PC-3 (cell line): ENCODE results near the gene TMEM250. TPM values are rescaled to one million over a fixed set of nuclear protein-coding genes. Genes with fewer than 3 reads are reported as not detected.

ENCODE experiments used
- ATAC-seq: fragments of 200-7000 bp; cut with Tn5 transposase; 2 replicates; pipeline ENCODE4 v1.9.1; 2020; ENCODE audit warnings: mild to moderate bottlenecking, moderate library complexity
- BruUV-seq: library from RNA; stranded (reverse); fragments of 400-500 nt; replicated peaks from 2 replicates; lab custom pipeline; 2021; lab: Mats Ljungman, UMichigan
- CTCF ChIA-PET: fragments of 300-600 bp; sonication (Branson Sonifier 250); formaldehyde crosslinking; loops from one replicate; lab custom pipeline; 2022; ENCODE audit warnings: antibody characterized with exemption; lab: Charles Lee
- POLR2A ChIA-PET: fragments of 300-600 bp; sonication (Branson Sonifier 250); formaldehyde crosslinking; loops from one replicate; lab custom pipeline; 2022; ENCODE audit warnings: antibody characterized with exemption; ENCODE audit not compliant: unreplicated experiment; lab: Charles Lee
- DNase-seq: peaks from one replicate; pipeline ENCODE4 v3.0.0-alpha.2; 2015
- H2AFZ ChIP-seq: fragments of 300-600 bp; sonication (generic); 2 replicates; pipeline ENCODE4 v1.6.0; 2016; ENCODE audit warnings: antibody characterized with exemption, low read length
- H3F3A ChIP-seq: fragments of 300-600 bp; sonication (generic); one replicate; pipeline ENCODE4 v1.6.0; 2017; ENCODE audit warnings: antibody characterized with exemption, low read length, control low read depth, mild to moderate bottlenecking; ENCODE audit not compliant: unreplicated experiment
- H3K27ac ChIP-seq: fragments of 300-600 bp; sonication (generic); 2 replicates; pipeline ENCODE4 v1.5.1; 2016; ENCODE audit warnings: mild to moderate bottlenecking, low read length
- H3K27me3 ChIP-seq: fragments of 300-600 bp; sonication (generic); 2 replicates; pipeline ENCODE4 v1.6.1; 2016; ENCODE audit warnings: low read length, mixed read lengths
- H3K36me3 ChIP-seq: fragments of 300-600 bp; sonication (generic); 2 replicates; pipeline ENCODE4 v1.6.1; 2016; ENCODE audit warnings: low read depth, mixed run types, low read length, mixed read lengths
- H3K4me1 ChIP-seq: fragments of 300-600 bp; sonication (generic); 2 replicates; pipeline ENCODE4 v1.5.1; 2016; ENCODE audit warnings: low read length; ENCODE audit not compliant: insufficient read depth
- H3K4me2 ChIP-seq: fragments of 300-600 bp; sonication (generic); 2 replicates; pipeline ENCODE4 v1.6.0; 2016; ENCODE audit warnings: low read length
- H3K4me3 ChIP-seq: fragments of 300-600 bp; sonication (generic); 2 replicates; pipeline ENCODE4 v1.5.1; 2016; ENCODE audit warnings: mild to moderate bottlenecking, low read length, mixed read lengths
- H3K79me2 ChIP-seq: fragments of 300-600 bp; sonication (generic); 2 replicates; pipeline ENCODE4 v1.6.1; 2017; ENCODE audit warnings: low read length, mixed read lengths
- H3K9ac ChIP-seq: fragments of 300-600 bp; sonication (generic); 2 replicates; pipeline ENCODE4 v1.6.0; 2016; ENCODE audit warnings: mild to moderate bottlenecking, low read length
- H3K9me2 ChIP-seq: fragments of 300-600 bp; sonication (generic); replicated peaks from 2 replicates; pipeline ENCODE4 v1.6.1; 2016; ENCODE audit warnings: mixed run types, low read length, mixed read lengths
- H3K9me3 ChIP-seq: fragments of 300-600 bp; sonication (generic); 2 replicates; pipeline ENCODE4 v1.6.1; 2016; ENCODE audit warnings: low read length, mixed read lengths
- H4K20me1 ChIP-seq: fragments of 300-600 bp; sonication (generic); 2 replicates; pipeline ENCODE4 v1.6.1; 2016; ENCODE audit warnings: low read length, mixed read lengths
- CTCF ChIP-seq: fragments of 300-600 bp; sonication (generic); conservative IDR thresholded peaks from 2 replicates; pipeline ENCODE4 v1.5.1; 2017; ENCODE audit warnings: antibody characterized with exemption, low read depth, mild to moderate bottlenecking, low read length
- EZH2 ChIP-seq: fragments of 300-600 bp; sonication (generic); IDR thresholded peaks from one replicate; pipeline ENCODE4 v1.6.1; 2017; ENCODE audit warnings: antibody characterized with exemption, mild to moderate bottlenecking, low read length; ENCODE audit not compliant: unreplicated experiment
- EZH2phosphoT487 ChIP-seq: fragments of 300-600 bp; sonication (generic); IDR thresholded peaks from 2 replicates; pipeline ENCODE4 v1.6.1; 2018; ENCODE audit warnings: mild to moderate bottlenecking, antibody characterized with exemption, low read length, borderline replicate concordance
- intact Hi-C: fragments of 100-400 bp; cut with micrococcal nuclease; formaldehyde crosslinking; loops from 2 replicates; pipeline ENCODE4 v1.9.0; 2023
- total RNA-seq: library from RNA; depleted of rRNA; stranded (reverse); fragments of >200 nt; gene quantifications from 2 replicates; pipeline ENCODE4 v1.2.3, GENCODE V29; 2014

The TMEM250 gene
- total RNA-seq, 1 experiment from 2014 or later = 64.7 TPM

DNA sequence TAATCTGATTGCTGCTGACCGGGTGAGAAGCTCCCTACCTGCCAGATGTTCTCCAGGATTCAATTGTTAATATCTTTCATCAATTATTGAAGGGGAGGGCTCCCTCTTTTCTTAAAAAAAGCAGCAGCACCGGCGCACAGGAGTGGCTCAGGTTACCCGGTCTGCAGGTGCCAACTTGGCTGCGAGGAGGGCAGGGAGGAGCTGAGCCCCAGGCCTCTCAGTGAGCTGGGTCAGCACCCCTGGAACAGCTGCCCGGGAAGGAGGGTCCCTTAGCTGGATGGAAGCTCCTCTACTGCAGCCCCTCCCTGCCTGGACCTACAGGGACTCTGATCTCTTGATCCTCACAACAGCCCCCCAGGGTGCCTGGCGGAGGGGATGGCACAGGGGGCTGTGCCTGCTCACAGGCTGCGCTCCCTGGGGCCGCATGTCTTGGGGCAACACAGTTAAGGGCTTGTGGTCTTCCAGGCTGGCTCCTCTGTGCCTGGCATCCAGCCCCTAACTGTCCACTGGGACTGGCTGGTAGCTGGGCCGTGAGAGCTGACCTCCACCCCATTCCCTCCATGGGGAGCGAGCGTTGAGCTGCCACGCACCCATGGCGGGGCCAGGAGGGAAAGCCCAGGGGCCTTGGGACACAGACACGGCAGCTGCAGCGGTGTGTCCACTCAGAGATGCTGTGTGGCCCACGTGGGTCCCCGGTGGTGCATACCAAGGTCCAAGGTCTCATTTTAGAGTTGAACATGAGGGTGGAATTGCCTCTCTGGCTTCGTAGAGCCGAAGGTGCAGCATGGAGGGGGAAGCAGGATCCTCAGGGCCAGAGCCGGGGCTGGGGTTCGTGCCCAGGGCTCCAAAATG is 28.6 kb upstream of the TMEM250 start:
- H3F3A ChIP-seq = no peaks in the 10 kb centered on the region
- H3K9me2 ChIP-seq = no peaks in the 10 kb centered on the region
- intact Hi-C loops = no loop called here
- H3K9me3 ChIP-seq = no peaks in the 10 kb centered on the region
- no peaks in the 10 kb centered on the region for H4K20me1 ChIP-seq
- H2AFZ ChIP-seq = no peak overlapping the region
- ATAC-seq (no peak), DNase-seq (no peak)
- H3K27ac ChIP-seq = no peak overlapping the region
- BruUV-seq = no TSS peak
- no peak for TF ChIP-seq EZH2phosphoT487
- no peak for TF ChIP-seq CTCF
- TF ChIP-seq EZH2 = no peak
- no peaks in the 10 kb centered on the region for H3K4me1 ChIP-seq
- POLR2A ChIA-PET = no interaction called here
- H3K79me2 ChIP-seq = no peaks in the 10 kb centered on the region
- CTCF ChIA-PET = interaction anchor here (0.6 kb wide), 1 partner anchor 12 kb away, joined by 3 read pairs; no protein-coding TSS in a partner anchor
- H3K36me3 ChIP-seq = no peaks in the 10 kb centered on the region
- no peak overlapping the region for H3K4me3 ChIP-seq
- H3K9ac ChIP-seq = no peak overlapping the region
- H3K27me3 ChIP-seq = no peaks in the 10 kb centered on the region
- no peak overlapping the region for H3K4me2 ChIP-seq

DNA sequence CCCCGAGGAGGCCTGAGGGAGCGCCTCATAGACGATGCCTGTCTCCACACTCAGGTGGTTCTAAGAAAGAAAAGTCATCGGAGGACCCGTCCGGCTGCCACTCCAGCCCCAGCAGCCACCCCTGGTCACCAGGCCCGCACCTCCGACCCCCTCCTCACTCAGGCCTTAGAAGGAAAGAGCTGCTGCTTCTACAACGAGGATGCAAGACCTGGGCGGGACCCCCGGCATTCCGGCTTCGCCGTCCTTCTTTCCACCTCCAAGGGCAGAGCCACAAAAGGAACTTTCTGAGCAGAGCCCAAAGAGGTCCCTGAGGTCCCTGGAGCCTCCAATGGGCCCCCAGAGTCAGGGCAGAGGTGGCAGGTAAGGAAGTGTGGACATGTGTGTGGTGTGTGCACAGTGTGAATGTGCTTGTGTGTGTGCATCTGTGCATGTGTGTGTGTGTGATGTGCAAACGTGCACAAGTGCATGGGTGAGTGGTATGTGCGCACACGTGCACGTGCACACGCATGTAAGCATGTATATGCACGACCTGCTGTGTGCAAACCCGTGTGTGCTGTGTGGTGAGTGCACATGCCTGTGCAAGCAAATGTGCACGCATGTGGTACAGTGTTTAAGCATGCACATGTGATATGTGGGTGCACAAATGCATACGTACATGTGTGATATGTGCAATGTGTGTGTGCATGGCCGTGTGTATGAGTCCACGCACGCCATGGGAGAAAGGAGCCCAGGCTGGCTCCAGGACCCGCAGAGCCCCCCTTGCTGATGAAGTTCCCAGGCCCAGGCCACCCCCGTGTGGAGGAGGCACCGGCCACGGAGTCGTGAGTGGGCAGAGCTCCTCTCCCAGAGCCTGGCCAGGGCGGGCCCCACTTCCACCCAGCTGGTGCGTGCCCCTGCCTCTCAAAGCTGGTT is 27.7 kb upstream of the TMEM250 start:
- ChIA-PET CTCF (interaction anchor here (0.6 kb wide), 1 partner anchor 11 kb away, joined by 3 read pairs; no protein-coding TSS in a partner anchor), POLR2A (no interaction called here)
- BruUV-seq = no TSS peak
- no peak for DNase-seq
- Histone ChIP-seq H3K4me3 (no peak overlapping the region), H3K4me2 (no peak overlapping the region), H3K9ac (no peak overlapping the region), H3K9me3 (no peaks in the 10 kb centered on the region), H3K79me2 (no peaks in the 10 kb centered on the region), H3K27me3 (no peaks in the 10 kb centered on the region), H3F3A (no peaks in the 10 kb centered on the region), H3K36me3 (no peaks in the 10 kb centered on the region), H3K9me2 (no peaks in the 10 kb centered on the region), H2AFZ (no peak overlapping the region), H3K4me1 (no peaks in the 10 kb centered on the region), H3K27ac (no peak overlapping the region), H4K20me1 (no peaks in the 10 kb centered on the region)
- TF ChIP-seq CTCF (no peak), EZH2 (no peak), EZH2phosphoT487 (no peak)
- intact Hi-C loops = no loop called here
- no peak for ATAC-seq
